ENCODE data around the gene PRKCE.

PRKCE gene

GRCh38 chr2:46009315-46009714, 357.8 kb downstream of the PRKCE start:
- FAIRE-seq (no peak), DNase-seq (ENCODE audit: insufficient read length) (no peak)
- TF ChIP-seq TAF1 (IDR thresholded peaks at IDR 0.05; ENCODE audit: borderline replicate concordance, low read depth, low read length) (no peak), POLR2AphosphoS5 (IDR thresholded peaks at IDR 0.05; ENCODE audit: low read depth, low read length) (no peak), POLR2A (IDR thresholded peaks at IDR 0.05; ENCODE audit: low read depth, low read length) (no peak)

- TF ChIP-seq POLR2AphosphoS5 (IDR thresholded peaks at IDR 0.05; ENCODE audit: low read depth, low read length) (no peak), TAF1 (IDR thresholded peaks at IDR 0.05; ENCODE audit: borderline replicate concordance, low read depth, low read length) (no peak), POLR2A (IDR thresholded peaks at IDR 0.05; ENCODE audit: low read depth, low read length) (no peak)
- no peak for DNase-seq (ENCODE audit: insufficient read length)
- FAIRE-seq, result no peak
These were observed 358.3 kb downstream of the PRKCE start for GRCh38 chr2:46009772-46010171.

GRCh38 chr2:46010223-46010924, 358.9 kb downstream of the PRKCE start:
- DNase-seq (ENCODE audit: insufficient read length), result no peak
- FAIRE-seq, result no peak
- TF ChIP-seq TAF1 (IDR thresholded peaks at IDR 0.05; ENCODE audit: borderline replicate concordance, low read depth, low read length) (no peak), POLR2AphosphoS5 (IDR thresholded peaks at IDR 0.05; ENCODE audit: low read depth, low read length) (no peak), POLR2A (IDR thresholded peaks at IDR 0.05; ENCODE audit: low read depth, low read length) (no peak)

- DNase-seq (ENCODE audit: insufficient read length) (no peak), FAIRE-seq (peak; percentile 14)
- TF ChIP-seq POLR2AphosphoS5 (IDR thresholded peaks at IDR 0.05; ENCODE audit: low read depth, low read length) (no peak), POLR2A (IDR thresholded peaks at IDR 0.05; ENCODE audit: low read depth, low read length) (no peak), TAF1 (IDR thresholded peaks at IDR 0.05; ENCODE audit: borderline replicate concordance, low read depth, low read length) (no peak)
These were observed 359.5 kb downstream of the PRKCE start for GRCh38 chr2:46010925-46011490.

GRCh38 chr2:46012618-46013240, 361.3 kb downstream of the PRKCE start:
- no peak for FAIRE-seq
- DNase-seq (ENCODE audit: insufficient read length), result no peak
- TF ChIP-seq TAF1 (IDR thresholded peaks at IDR 0.05; ENCODE audit: borderline replicate concordance, low read depth, low read length), result no peak

GRCh38 chr2:46013726-46014125, 362.3 kb downstream of the PRKCE start:
- DNase-seq (ENCODE audit: insufficient read length) (no peak), FAIRE-seq (no peak)
- TF ChIP-seq TAF1 (IDR thresholded peaks at IDR 0.05; ENCODE audit: borderline replicate concordance, low read depth, low read length) (no peak), POLR2A (IDR thresholded peaks at IDR 0.05; ENCODE audit: low read depth, low read length) (no peak), POLR2AphosphoS5 (IDR thresholded peaks at IDR 0.05; ENCODE audit: low read depth, low read length) (no peak)

GRCh38 chr2:46014911-46015654, 363.6 kb downstream of the PRKCE start:
- DNase-seq (ENCODE audit: insufficient read length) (no peak), FAIRE-seq (no peak)
- TF ChIP-seq TAF1 (IDR thresholded peaks at IDR 0.05; ENCODE audit: borderline replicate concordance, low read depth, low read length), result no peak
- no peak for TF ChIP-seq POLR2A (IDR thresholded peaks at IDR 0.05; ENCODE audit: low read depth, low read length)
- no peak for TF ChIP-seq POLR2AphosphoS5 (IDR thresholded peaks at IDR 0.05; ENCODE audit: low read depth, low read length)

GRCh38 chr2:46015671-46016070, 364.2 kb downstream of the PRKCE start:
- no peak for TF ChIP-seq POLR2A (IDR thresholded peaks at IDR 0.05; ENCODE audit: low read depth, low read length)
- no peak for TF ChIP-seq TAF1 (IDR thresholded peaks at IDR 0.05; ENCODE audit: borderline replicate concordance, low read depth, low read length)
- no peak for TF ChIP-seq POLR2AphosphoS5 (IDR thresholded peaks at IDR 0.05; ENCODE audit: low read depth, low read length)
- DNase-seq (ENCODE audit: insufficient read length), result no peak
- no peak for FAIRE-seq

- FAIRE-seq (no peak), DNase-seq (ENCODE audit: insufficient read length) (no peak)
- TF ChIP-seq POLR2A (IDR thresholded peaks at IDR 0.05; ENCODE audit: low read depth, low read length), result no peak
- no peak for TF ChIP-seq POLR2AphosphoS5 (IDR thresholded peaks at IDR 0.05; ENCODE audit: low read depth, low read length)
- no peak for TF ChIP-seq TAF1 (IDR thresholded peaks at IDR 0.05; ENCODE audit: borderline replicate concordance, low read depth, low read length)
These were observed 364.6 kb downstream of the PRKCE start for GRCh38 chr2:46016091-46016490.

- no peak for DNase-seq (ENCODE audit: insufficient read length)
- no peak for FAIRE-seq
- no peak for TF ChIP-seq POLR2AphosphoS5 (IDR thresholded peaks at IDR 0.05; ENCODE audit: low read depth, low read length)
- TF ChIP-seq POLR2A (IDR thresholded peaks at IDR 0.05; ENCODE audit: low read depth, low read length), result no peak
These were observed 367.5 kb downstream of the PRKCE start for GRCh38 chr2:46018773-46019591.

GRCh38 chr2:46020416-46020815, 368.9 kb downstream of the PRKCE start:
- DNase-seq (ENCODE audit: insufficient read length) (no peak), FAIRE-seq (no peak)
- no peak for TF ChIP-seq POLR2AphosphoS5 (IDR thresholded peaks at IDR 0.05; ENCODE audit: low read depth, low read length)
- no peak for TF ChIP-seq TAF1 (IDR thresholded peaks at IDR 0.05; ENCODE audit: borderline replicate concordance, low read depth, low read length)
- TF ChIP-seq POLR2A (IDR thresholded peaks at IDR 0.05; ENCODE audit: low read depth, low read length), result no peak
